Right atrium auricular region (tissue), 2 donors: ENCODE data around the gene ACSF3. TPM values are rescaled to one million over a fixed set of nuclear protein-coding genes. Genes with fewer than 3 reads are reported as not detected.

Experiments
- DNase-seq: peaks from one replicate; pipeline ENCODE4 v3.0.0-alpha.2; 2019; ENCODE audit warnings: low spot score
- H3K27ac ChIP-seq, 2 donors: fragments of 200-600 bp; sonication (generic); 1 replicate in 1 of 2; 2 replicates in 1 of 2; pipeline ENCODE4 v1.5.1; 2016 to 2019
- H3K27me3 ChIP-seq, 2 donors: fragments of 200-600 bp; sonication (generic); one replicate each; pipeline versions ENCODE4 v1.5.1 to v1.6.0; 2017 to 2019
- H3K36me3 ChIP-seq: fragments of 200-600 bp; sonication (generic); one replicate; pipeline ENCODE4 v1.5.1; 2016
- H3K4me1 ChIP-seq, 2 donors: fragments of 200-600 bp; sonication (generic); one replicate each; pipeline versions ENCODE4 v1.5.1 to v1.6.0; 2017 to 2019
- H3K4me3 ChIP-seq, 2 donors: fragments of 200-600 bp; sonication (generic); 1 replicate in 1 of 2; 2 replicates in 1 of 2; pipeline ENCODE4 v1.5.1; 2017 to 2019; ENCODE audit warnings: mild to moderate bottlenecking in 1 of 2, moderate library complexity in 1 of 2
- H3K9me3 ChIP-seq, 2 donors: fragments of 200-600 bp; sonication (generic); one replicate each; pipeline ENCODE4 v1.5.1; 2019
- CTCF ChIP-seq, 2 donors: fragments of 200-600 bp; sonication (generic); IDR thresholded peaks; one replicate each; pipeline ENCODE4 v1.5.1; 2019; ENCODE audit warnings: antibody characterized with exemption in 2 of 2
- total RNA-seq, 2 donors: library from RNA; depleted of rRNA; stranded (reverse); fragments of >200 nt; gene quantifications; one replicate each; pipeline ENCODE4 v1.1.0, GENCODE V29; 2016

Gene ACSF3
- total RNA-seq, 2 donors from 2014 or later, result 13.4 to 15.9 TPM

GRCh38 chr16:89197633-89198416, 104.2 kb downstream of the ACSF3 start:
- peaks cover 0 to 24% of the 10 kb centered on the region in 2 donors for H3K4me1 ChIP-seq
- TF ChIP-seq CTCF (IDR thresholded peaks at IDR 0.05), result no peak
- DNase-seq, result no peak
- H3K36me3 ChIP-seq, result no peaks in the 10 kb centered on the region
- no peak overlapping the region for H3K27ac ChIP-seq
- H3K4me3 ChIP-seq, result no peak overlapping the region
- H3K27me3 ChIP-seq, result peaks cover 4 to 20% of the 10 kb centered on the region in 2 donors
- no peaks in the 10 kb centered on the region for H3K9me3 ChIP-seq

GRCh38 chr16:89198417-89199240, 105.0 kb downstream of the ACSF3 start:
- H3K36me3 ChIP-seq, result no peaks in the 10 kb centered on the region
- H3K4me3 ChIP-seq, result no peak overlapping the region
- H3K4me1 ChIP-seq, result peaks cover 0 to 17% of the 10 kb centered on the region in 2 donors
- H3K9me3 ChIP-seq, result no peaks in the 10 kb centered on the region
- DNase-seq, result no peak
- TF ChIP-seq CTCF (IDR thresholded peaks at IDR 0.05), result no peak
- H3K27ac ChIP-seq, result no peak overlapping the region
- H3K27me3 ChIP-seq, result peaks cover 4 to 20% of the 10 kb centered on the region in 2 donors

GRCh38 chr16:89199241-89200123, 105.8 kb downstream of the ACSF3 start:
- Histone ChIP-seq H3K36me3 (no peaks in the 10 kb centered on the region), H3K9me3 (no peaks in the 10 kb centered on the region), H3K4me3 (no peak overlapping the region), H3K4me1 (peaks cover 0 to 17% of the 10 kb centered on the region in 2 donors), H3K27me3 (peaks cover 4 to 20% of the 10 kb centered on the region in 2 donors), H3K27ac (no peak overlapping the region)
- DNase-seq, result no peak
- TF ChIP-seq CTCF (IDR thresholded peaks at IDR 0.05), result no peak

- H3K36me3 ChIP-seq, result no peaks in the 10 kb centered on the region
- DNase-seq, result no peak
- H3K27me3 ChIP-seq, result peaks cover 4 to 20% of the 10 kb centered on the region in 2 donors
- peak within 1 kb of the TSS in 1 of 2 donors; percentile 45 for H3K4me3 ChIP-seq
- no peak within 1 kb of the TSS for H3K27ac ChIP-seq
- H3K4me1 ChIP-seq, result peaks cover 0 to 17% of the 10 kb centered on the region in 2 donors
- no peak for TF ChIP-seq CTCF (IDR thresholded peaks at IDR 0.05)
- H3K9me3 ChIP-seq, result no peaks in the 10 kb centered on the region
These were observed 106.6 kb downstream of the ACSF3 start, which contains the start of gene SLC22A31 for GRCh38 chr16:89200124-89200849. TSS of gene SLC22A31 (minus strand) at chr16:89200537. CDS start at chr16:89200501, 36 bp downstream.
